Hepatic stellate cell (primary cell): ENCODE data around the gene GSN.

Experiments used
- DNase-seq: peaks from one replicate; pipeline ENCODE4 v3.0.0; 2011; ENCODE audit warnings: low spot score

The GSN gene

DNA sequence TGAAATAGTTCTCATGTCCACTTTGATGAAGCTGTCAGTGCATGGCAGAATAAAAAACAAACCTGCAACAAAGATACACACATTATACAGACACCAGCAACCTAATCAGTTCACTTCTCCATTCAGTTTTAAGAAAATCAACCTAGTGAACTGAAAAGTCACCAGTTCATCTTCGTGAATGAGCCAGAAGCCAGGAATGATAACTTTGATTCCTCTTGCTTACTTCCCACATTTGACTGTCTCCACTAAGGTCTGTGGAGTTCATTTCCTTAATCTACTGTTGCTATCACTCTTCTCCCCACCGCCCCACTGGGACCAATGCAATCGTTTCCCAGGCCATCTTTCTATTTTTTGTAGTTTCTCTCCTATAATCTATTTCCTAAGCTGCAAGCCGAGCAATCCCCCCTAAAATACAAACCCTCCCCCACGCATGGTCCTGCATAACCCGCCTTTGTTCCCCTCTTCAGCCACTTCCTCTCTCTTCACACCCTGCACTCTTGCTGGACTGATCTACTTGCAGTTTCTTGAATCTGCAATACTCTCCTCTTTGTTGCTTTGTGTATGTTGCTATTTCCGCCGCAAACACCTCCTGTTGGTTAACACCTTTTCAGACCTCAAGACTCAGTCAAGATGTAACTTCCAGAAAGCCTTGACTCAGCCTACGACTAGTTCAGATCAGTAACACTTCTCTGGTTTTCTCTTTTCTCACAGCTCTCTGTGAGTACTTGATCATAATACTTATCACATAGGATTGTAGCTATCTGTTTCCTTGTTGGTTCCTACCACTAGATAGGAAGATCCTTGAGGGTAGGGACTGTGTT, 85.5 kb downstream of the GSN start:
- no peak for DNase-seq

DNA sequence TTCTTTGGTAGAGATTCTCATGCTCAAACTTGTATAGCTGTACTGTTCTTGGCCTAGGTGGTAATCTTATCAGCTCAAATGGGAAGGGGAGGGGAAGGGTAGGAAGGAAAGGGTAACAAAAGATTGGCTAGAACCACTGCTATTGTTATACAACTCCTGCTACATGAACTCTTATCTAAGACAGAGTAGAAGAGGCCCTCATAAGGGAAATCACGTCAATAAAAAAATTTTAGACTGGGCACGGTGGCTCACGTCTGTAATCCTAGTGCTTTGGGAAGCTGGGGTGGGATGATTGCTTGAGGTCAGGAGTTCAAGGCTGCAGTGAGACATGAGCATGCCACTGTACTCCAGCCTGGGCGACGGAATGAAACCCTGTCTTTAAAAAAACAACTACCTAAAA, 86.2 kb downstream of the GSN start:
- no peak for DNase-seq

GRCh38 chr9:121354762-121355161, 86.8 kb downstream of the GSN start:
- no peak for DNase-seq

- no peak for DNase-seq
Measured at GRCh38 chr9:121357011-121357410, 89.0 kb downstream of the GSN start.

DNA sequence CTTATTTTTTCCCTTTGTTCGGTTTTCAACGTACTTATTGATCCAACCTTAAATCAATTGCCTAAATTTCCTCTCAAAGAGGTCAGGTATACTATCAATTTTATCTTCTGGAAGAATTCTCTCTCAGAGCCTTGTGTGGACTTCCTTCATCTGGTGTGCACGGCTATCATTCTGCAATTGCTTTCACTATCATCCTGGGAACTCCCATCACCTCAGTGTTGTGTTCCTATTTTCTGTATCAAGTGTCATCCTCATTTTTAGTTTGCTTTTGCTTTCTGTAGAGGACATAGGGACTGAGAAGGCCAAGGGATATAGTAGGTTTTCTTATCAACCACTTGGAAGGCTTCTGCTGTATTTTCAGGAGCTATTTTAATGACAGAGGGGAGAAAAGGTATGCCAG, 90.8 kb downstream of the GSN start:
- no peak for DNase-seq

DNA sequence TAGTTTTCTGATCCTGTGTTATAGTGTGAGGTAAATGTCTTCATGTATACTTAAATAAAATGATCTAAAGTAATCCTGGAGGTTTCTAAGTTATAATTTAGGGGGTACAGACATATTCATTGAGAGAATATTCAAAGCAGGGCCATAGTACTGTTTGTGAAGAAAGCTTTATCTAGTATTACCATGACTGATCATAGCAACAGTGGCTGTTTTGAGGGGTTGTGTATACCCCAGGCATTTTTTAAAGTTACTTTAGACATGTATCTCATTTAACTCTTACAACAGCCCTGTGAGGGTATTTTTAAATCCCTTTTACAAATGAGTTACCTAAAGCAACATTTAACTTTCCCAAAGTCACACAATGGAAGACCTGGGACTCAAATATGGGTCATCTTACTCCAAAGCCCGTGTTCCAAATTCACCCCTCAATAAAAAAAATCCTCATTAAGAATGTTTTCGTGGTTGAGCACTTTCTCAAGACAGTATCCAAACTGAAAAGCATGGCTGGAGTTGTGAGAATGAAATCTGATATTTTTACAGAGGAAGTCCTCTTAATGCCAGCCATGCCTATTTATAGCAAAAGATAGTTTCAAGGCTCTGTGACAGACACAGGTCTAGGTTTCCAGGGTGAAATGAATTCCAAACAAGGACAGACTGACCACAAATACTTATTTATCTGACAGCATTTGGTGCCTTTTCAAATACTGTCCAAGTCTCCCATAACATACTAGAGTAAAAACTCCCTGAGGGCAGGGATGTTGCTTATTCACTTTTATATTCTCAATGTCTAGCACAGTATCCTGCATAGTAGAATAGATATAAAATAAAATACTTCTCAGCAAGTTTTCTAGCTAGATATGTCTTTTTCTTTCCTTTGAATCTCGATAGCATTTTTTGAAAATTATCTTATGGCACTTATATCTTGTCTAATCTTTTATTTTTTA, 91.7 kb downstream of the GSN start:
- DNase-seq: no peak

DNA sequence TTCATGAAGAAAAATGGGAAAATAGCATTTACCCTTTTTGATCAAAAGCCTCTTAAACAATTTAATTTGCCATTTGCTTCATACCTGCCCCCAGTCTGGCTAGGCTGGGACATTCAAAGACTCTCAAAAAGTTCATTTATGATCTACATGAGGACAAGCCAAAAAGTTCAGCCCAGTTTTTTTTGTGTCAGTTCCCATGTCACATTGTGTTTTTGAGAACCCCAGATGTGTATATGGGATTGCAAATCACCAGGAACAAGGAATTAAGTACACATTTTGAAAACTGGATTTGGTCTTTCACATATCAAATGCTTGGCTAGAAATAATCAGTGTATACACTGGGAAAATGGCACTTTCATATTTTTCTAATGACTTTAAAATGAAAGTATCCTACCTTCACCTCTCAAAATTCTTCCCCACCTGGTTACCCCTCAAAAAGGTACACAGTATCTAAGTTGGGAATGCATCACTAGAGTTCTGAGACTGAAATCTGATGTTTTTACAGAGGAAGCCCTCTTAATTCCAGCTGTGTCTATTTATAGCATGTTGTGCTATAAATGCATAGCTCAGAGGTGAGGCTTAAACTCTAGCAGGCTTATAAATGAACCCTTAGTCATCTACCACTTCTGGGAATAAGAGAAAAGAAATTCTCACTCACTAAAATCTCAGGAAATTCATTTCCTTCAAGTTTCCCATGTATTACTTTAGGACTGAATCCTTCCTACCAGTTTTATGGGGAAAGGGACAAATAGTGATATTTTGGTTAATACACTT, 92.8 kb downstream of the GSN start:
- no peak for DNase-seq

- DNase-seq: no peak
Measured at GRCh38 chr9:121362813-121363621, 95.1 kb downstream of the GSN start.

- no peak for DNase-seq
Measured at GRCh38 chr9:121363622-121363961, 95.6 kb downstream of the GSN start.

GRCh38 chr9:121364077-121364476, 96.1 kb downstream of the GSN start:
- no peak for DNase-seq

GRCh38 chr9:121364886-121365285, 96.9 kb downstream of the GSN start:
- DNase-seq: no peak

DNA sequence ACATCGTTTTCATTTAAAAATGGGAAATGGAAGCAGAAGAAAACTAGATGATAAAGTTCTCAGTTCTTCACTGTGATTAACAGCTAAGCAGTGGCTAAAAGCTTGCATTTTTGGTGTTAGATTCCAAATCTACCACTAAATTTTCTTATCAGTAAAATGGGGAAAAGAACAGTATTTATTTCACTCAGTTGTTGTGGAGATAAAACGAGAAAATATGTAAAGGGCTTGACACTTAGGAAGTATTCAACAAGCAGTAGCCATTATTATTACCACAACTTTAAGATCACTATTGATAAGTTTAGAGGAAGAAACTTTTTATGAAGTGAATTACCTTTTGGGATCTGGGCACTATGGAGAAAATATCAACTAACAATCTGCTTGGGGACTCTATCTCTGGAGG, 97.6 kb downstream of the GSN start:
- DNase-seq: no peak

DNA sequence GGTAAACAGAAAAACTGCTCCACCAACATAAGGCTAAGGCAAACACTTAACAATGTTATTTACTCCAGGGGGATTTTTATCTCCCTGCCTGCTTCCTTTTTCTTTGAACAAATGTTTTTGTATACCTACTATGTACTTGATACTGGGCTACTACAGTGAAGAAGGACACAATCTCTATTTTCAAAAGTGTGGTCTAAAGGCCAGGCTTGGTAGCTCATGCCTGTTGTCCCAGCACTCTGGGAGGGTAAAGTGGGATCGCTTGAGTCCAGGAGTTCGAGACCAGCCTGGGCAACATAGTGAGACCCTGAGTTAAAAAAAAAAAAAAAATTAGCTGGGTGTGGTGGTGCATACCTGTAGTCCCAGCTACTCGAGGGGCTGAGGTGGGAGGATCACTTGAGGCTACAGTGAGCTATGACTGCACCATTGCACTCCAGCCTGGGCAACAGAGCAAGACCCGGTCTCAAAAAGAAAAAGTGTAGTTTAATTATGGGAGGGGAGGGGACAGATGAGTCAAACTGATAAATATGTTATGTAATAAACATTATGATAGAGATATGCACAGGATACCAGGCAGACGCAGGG, 98.7 kb downstream of the GSN start:
- no peak for DNase-seq

DNA sequence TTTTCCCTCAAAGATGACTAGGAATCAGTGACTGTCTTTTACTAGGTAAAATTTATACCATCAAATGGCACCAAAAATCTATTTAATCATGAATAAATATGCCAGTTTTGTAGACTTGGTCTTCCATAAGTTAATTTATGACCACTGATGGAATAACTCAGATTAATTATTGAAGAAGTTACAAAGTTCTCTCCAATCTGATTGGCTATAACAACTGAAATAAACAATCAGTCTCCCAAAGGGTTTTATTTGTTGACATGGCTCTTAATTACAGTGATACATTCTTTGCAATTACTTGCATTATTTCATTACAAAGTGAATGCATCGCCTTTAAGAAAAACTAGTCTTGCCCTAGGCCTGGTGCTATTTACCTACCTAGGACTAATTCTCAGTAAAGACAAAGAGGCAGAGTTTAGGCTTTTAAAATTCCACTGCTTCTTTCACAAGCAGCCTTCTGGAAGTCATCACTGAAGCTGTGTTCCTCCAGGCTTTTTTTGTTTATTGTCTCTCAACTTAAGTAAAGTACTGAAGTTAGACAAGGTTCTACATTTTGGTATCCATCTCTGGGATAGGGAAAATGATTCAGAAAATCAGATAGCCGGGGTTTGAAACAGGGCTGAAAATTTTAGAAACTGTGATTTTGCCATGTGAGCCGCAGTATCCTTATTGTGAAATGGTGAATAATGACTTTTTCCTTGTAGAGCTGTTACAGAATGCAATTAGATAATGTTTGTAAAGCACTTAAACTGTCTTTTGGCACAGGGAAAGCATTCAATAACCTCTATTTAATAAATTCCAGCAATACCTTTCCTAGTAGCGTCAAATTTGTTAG, 99.6 kb downstream of the GSN start:
- DNase-seq: no peak

- DNase-seq: no peak
Measured at GRCh38 chr9:121368138-121368522, 100.2 kb downstream of the GSN start.

DNA sequence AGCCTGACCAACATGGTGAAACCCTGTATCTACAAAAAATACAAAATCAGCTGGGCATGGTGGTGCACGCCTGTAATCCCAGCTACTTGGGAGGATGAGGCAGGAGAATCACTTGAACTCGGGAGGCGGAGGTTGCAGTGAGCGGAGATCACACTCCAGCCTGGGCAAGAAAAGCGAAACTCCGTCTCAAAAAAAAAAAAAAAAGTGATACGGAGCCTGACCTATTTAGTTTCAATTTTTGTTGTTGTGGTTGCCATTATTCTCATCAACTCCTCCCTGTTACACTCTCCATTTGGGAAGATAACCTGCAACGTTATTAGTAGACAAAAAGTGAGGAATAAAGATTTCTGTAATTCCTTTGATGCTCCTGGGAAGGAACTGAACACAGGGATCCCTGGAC, 100.8 kb downstream of the GSN start:
- DNase-seq: no peak

GRCh38 chr9:121369595-121370265, 101.8 kb downstream of the GSN start, which contains the start of gene STOM:
TSS of gene STOM (minus strand) at chr9:121370250. CDS start at chr9:121370187, 63 bp downstream.
- peak; percentile 74 for DNase-seq

GRCh38 chr9:121371495-121372061, 103.6 kb downstream of the GSN start:
- no peak for DNase-seq
